ENCODE measurements around the gene TSR1.
A peak's percentile ranks its signal among the peaks of the same experiment; 100 is the strongest.

Gene TSR1

DNA sequence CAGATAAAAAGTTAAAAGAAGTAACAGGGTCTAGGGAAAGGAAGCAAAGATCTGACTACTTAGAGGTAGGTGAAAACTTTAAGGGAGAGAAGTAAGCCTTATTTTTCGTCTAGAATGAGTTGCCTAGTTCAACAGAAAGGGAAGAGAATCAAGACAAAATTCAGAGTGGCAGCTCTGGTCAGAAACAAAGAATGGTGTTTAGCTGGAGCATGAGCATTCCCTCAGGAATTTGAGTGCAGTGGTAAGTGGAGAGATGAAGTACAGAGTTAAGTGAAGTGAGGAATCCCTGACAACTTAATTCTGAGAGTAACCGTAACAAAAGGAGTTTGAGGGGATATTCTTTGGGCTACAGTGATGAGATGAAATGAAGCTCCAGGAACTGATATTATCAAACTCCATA is 44.2 kb downstream of the TSR1 start:
- no peak for DNase-seq
- Histone ChIP-seq H3K9me3 (ENCODE audit: control insufficient read depth, low read length) (no peaks in the 10 kb centered on the region), H3K36me3 (ENCODE audit: control insufficient read depth, insufficient read depth, low read length) (peaks cover 79% of the 10 kb centered on the region), H3K4me1 (ENCODE audit: control insufficient read depth, insufficient read depth, low read length, poor library complexity, severe bottlenecking) (no peaks in the 10 kb centered on the region), H3K27ac (ENCODE audit: insufficient read depth, low read length, poor library complexity, severe bottlenecking) (no peak overlapping the region), H3K4me3 (ENCODE audit: insufficient read depth, low read depth, low read length, poor library complexity, severe bottlenecking) (no peak overlapping the region), H3K27me3 (replicated peaks; ENCODE audit: control insufficient read depth, insufficient read depth, low read length, poor library complexity, severe bottlenecking) (no peaks in the 10 kb centered on the region)

- Histone ChIP-seq H3K36me3 (ENCODE audit: control insufficient read depth, insufficient read depth, low read length) (peaks cover 65% of the 10 kb centered on the region), H3K9me3 (ENCODE audit: control insufficient read depth, low read length) (no peaks in the 10 kb centered on the region), H3K27me3 (replicated peaks; ENCODE audit: control insufficient read depth, insufficient read depth, low read length, poor library complexity, severe bottlenecking) (no peaks in the 10 kb centered on the region), H3K27ac (ENCODE audit: insufficient read depth, low read length, poor library complexity, severe bottlenecking) (no peak overlapping the region), H3K4me1 (ENCODE audit: control insufficient read depth, insufficient read depth, low read length, poor library complexity, severe bottlenecking) (no peaks in the 10 kb centered on the region), H3K4me3 (ENCODE audit: insufficient read depth, low read depth, low read length, poor library complexity, severe bottlenecking) (no peak overlapping the region)
- DNase-seq = no peak
Observed at GRCh38 chr17:2289878-2290478, 46.3 kb downstream of the TSR1 start.

DNA sequence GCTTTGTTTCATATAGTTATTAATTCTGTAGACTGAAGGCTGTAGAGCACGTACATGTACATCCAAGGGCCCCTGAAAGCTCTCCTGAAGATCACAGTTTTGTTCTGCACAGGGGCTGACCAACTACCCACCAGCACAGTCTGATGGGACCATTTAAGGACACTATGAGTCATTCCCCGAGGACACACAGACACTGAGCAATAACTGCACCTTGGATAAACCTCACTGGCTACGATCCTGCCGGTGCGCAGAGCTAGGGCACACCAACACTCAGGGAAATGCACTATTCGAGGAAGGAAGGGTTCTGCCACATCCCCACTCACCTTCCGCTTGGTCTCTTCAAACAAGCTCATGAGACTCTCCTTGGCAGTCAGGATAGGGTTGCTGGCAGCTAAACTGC is 53.0 kb downstream of the TSR1 start:
- H3K36me3 ChIP-seq (ENCODE audit: control insufficient read depth, insufficient read depth, low read length) = peaks cover 66% of the 10 kb centered on the region
- no peak for DNase-seq
- no peaks in the 10 kb centered on the region for H3K9me3 ChIP-seq (ENCODE audit: control insufficient read depth, low read length)
- no peaks in the 10 kb centered on the region for H3K4me1 ChIP-seq (ENCODE audit: control insufficient read depth, insufficient read depth, low read length, poor library complexity, severe bottlenecking)
- H3K27ac ChIP-seq (ENCODE audit: insufficient read depth, low read length, poor library complexity, severe bottlenecking) = no peak overlapping the region
- no peak overlapping the region for H3K4me3 ChIP-seq (ENCODE audit: insufficient read depth, low read depth, low read length, poor library complexity, severe bottlenecking)
- H3K27me3 ChIP-seq (replicated peaks; ENCODE audit: control insufficient read depth, insufficient read depth, low read length, poor library complexity, severe bottlenecking) = no peaks in the 10 kb centered on the region

- H3K4me3 ChIP-seq (ENCODE audit: insufficient read depth, low read depth, low read length, poor library complexity, severe bottlenecking) = no peak overlapping the region
- no peaks in the 10 kb centered on the region for H3K9me3 ChIP-seq (ENCODE audit: control insufficient read depth, low read length)
- no peaks in the 10 kb centered on the region for H3K27me3 ChIP-seq (replicated peaks; ENCODE audit: control insufficient read depth, insufficient read depth, low read length, poor library complexity, severe bottlenecking)
- H3K27ac ChIP-seq (ENCODE audit: insufficient read depth, low read length, poor library complexity, severe bottlenecking) = peak overlapping the region; percentile 37
- no peaks in the 10 kb centered on the region for H3K4me1 ChIP-seq (ENCODE audit: control insufficient read depth, insufficient read depth, low read length, poor library complexity, severe bottlenecking)
- peaks cover 61% of the 10 kb centered on the region for H3K36me3 ChIP-seq (ENCODE audit: control insufficient read depth, insufficient read depth, low read length)
- DNase-seq = no peak
Observed at GRCh38 chr17:2282297-2282873, 53.9 kb downstream of the TSR1 start.

DNA sequence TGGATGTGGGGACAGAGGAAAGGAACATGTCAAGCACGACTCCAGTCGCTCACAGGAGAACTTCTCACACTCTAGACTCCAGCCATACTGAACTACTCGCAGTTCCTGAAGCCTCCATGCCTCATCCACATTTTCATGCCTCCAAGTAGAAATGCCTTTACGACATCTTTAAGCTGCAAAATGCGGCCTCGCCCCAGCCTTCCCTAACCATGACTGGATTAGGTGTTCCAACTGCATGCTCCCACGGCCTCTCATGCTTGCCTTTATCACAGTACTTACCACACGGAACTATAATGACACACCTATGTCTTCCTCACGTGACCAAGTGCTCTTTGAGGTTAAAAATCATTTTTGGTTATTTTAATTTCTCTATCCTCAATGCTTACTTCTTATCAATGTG is 56.5 kb downstream of the TSR1 start:
- Histone ChIP-seq H3K27ac (ENCODE audit: insufficient read depth, low read length, poor library complexity, severe bottlenecking) (no peak overlapping the region), H3K4me1 (ENCODE audit: control insufficient read depth, insufficient read depth, low read length, poor library complexity, severe bottlenecking) (no peaks in the 10 kb centered on the region), H3K27me3 (replicated peaks; ENCODE audit: control insufficient read depth, insufficient read depth, low read length, poor library complexity, severe bottlenecking) (no peaks in the 10 kb centered on the region), H3K36me3 (ENCODE audit: control insufficient read depth, insufficient read depth, low read length) (peaks cover 52% of the 10 kb centered on the region), H3K4me3 (ENCODE audit: insufficient read depth, low read depth, low read length, poor library complexity, severe bottlenecking) (no peak overlapping the region), H3K9me3 (ENCODE audit: control insufficient read depth, low read length) (no peaks in the 10 kb centered on the region)
- DNase-seq = no peak

DNA sequence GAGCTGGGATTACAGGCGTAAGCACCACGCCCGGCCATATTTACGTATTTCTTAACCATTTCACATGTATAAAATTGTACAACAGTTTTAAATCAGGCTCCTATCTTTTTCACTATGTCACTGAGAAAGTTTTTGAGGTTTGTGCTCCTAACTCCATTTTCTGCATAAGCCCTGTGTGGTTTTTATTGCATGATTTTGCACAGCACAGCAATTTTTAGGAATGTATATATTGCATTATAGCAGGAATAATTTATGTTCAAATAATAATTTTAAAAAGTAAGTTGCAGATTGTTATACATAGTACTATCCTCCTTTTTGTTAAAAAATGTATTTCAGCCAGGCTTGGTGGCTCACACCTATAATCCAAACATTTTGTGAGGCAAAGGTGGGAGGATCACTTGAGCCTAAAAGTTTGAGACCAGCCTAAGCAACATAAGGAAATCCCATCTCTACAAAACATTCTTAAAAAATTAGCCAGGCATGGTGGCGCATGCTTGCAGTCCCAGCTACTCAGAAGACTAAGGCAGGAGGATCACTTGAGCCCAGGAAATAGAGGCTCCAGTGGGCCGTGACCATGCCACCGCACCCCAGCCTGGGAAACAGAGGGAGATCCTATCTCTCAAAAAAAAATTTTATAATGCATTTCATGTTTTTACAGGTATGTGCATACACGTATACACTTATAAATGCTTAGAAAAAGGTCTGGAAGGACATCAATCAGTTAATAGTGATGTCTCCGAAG is 58.7 kb downstream of the TSR1 start:
- Histone ChIP-seq H3K36me3 (ENCODE audit: control insufficient read depth, insufficient read depth, low read length) (peaks cover 36% of the 10 kb centered on the region), H3K9me3 (ENCODE audit: control insufficient read depth, low read length) (no peaks in the 10 kb centered on the region), H3K27ac (ENCODE audit: insufficient read depth, low read length, poor library complexity, severe bottlenecking) (no peak overlapping the region), H3K27me3 (replicated peaks; ENCODE audit: control insufficient read depth, insufficient read depth, low read length, poor library complexity, severe bottlenecking) (no peaks in the 10 kb centered on the region), H3K4me3 (ENCODE audit: insufficient read depth, low read depth, low read length, poor library complexity, severe bottlenecking) (no peak overlapping the region), H3K4me1 (ENCODE audit: control insufficient read depth, insufficient read depth, low read length, poor library complexity, severe bottlenecking) (no peaks in the 10 kb centered on the region)
- no peak for DNase-seq

GRCh38 chr17:2275722-2276121 is 60.5 kb downstream of the TSR1 start:
- no peak overlapping the region for H3K27ac ChIP-seq (ENCODE audit: insufficient read depth, low read length, poor library complexity, severe bottlenecking)
- H3K4me1 ChIP-seq (ENCODE audit: control insufficient read depth, insufficient read depth, low read length, poor library complexity, severe bottlenecking) = no peaks in the 10 kb centered on the region
- H3K36me3 ChIP-seq (ENCODE audit: control insufficient read depth, insufficient read depth, low read length) = peaks cover 18% of the 10 kb centered on the region
- H3K4me3 ChIP-seq (ENCODE audit: insufficient read depth, low read depth, low read length, poor library complexity, severe bottlenecking) = no peak overlapping the region
- no peaks in the 10 kb centered on the region for H3K27me3 ChIP-seq (replicated peaks; ENCODE audit: control insufficient read depth, insufficient read depth, low read length, poor library complexity, severe bottlenecking)
- no peaks in the 10 kb centered on the region for H3K9me3 ChIP-seq (ENCODE audit: control insufficient read depth, low read length)
- DNase-seq = no peak

GRCh38 chr17:2274414-2274813 is 61.8 kb downstream of the TSR1 start:
- Histone ChIP-seq H3K27ac (ENCODE audit: insufficient read depth, low read length, poor library complexity, severe bottlenecking) (no peak overlapping the region), H3K27me3 (replicated peaks; ENCODE audit: control insufficient read depth, insufficient read depth, low read length, poor library complexity, severe bottlenecking) (no peaks in the 10 kb centered on the region), H3K9me3 (ENCODE audit: control insufficient read depth, low read length) (no peaks in the 10 kb centered on the region), H3K4me3 (ENCODE audit: insufficient read depth, low read depth, low read length, poor library complexity, severe bottlenecking) (no peak overlapping the region), H3K4me1 (ENCODE audit: control insufficient read depth, insufficient read depth, low read length, poor library complexity, severe bottlenecking) (no peaks in the 10 kb centered on the region), H3K36me3 (ENCODE audit: control insufficient read depth, insufficient read depth, low read length) (peaks cover 9% of the 10 kb centered on the region)
- no peak for DNase-seq

Data from effector memory CD4-positive, alpha-beta T cell (primary cell).